ENCODE results near the gene CCDC7. TPM values are rescaled to one million over a fixed set of nuclear protein-coding genes. Genes with fewer than 3 reads are reported as not detected.

CCDC7 gene
- total and polyA plus RNA-seq, 7 experiments from 2014 or later = 7.7 to 98.7 (median 62.9) TPM

DNA sequence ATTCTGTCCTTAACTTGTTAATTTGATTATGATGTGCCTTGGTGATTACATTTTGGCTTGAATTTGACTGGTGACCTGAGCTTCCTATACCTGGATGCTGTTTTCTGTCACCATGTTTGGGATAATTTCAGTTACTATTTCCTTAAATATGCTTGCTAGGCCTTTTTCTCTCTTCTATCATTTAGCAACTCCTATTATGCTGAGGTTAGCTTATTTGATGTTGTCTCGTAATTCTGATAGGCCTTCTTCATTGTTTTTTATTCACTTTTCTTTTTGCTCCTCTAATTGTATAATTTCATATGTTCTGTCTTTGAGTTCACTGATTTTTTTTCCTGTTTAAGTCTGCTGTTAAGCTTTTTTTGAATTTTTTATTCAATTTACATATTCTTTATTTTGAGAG lies 327.2 kb downstream of the CCDC7 start:
- no peaks in the 10 kb centered on the region for H3K4me1 Mint-ChIP-seq
- H3K4me3 Mint-ChIP-seq = no peak overlapping the region
- H3K36me3 Mint-ChIP-seq = peaks cover 0 to 40% (median 21%) of the 10 kb centered on the region in 5 donors
- no peak for ATAC-seq
- Histone ChIP-seq H3K4me1 (ENCODE audit: control insufficient read depth in 2 of 2, insufficient read depth in 2 of 2, low read length in 2 of 2) (no peaks in the 10 kb centered on the region), H3K27me3 (ENCODE audit: control insufficient read depth in 2 of 2, insufficient read depth in 2 of 2, low read length in 2 of 2) (no peaks in the 10 kb centered on the region), H3K27ac (ENCODE audit: low read depth, low read length) (no peak overlapping the region), H3K36me3 (ENCODE audit: control insufficient read depth in 2 of 3, insufficient read depth in 3 of 3, low read length in 3 of 3) (no peaks in the 10 kb centered on the region), H3K9me3 (ENCODE audit: control insufficient read depth in 2 of 3, low read length in 3 of 3) (peaks cover 0 to 23% (median 0%) of the 10 kb centered on the region in 3 experiments), H3K4me3 (ENCODE audit: low read length) (no peak overlapping the region)
- H3K9me3 Mint-ChIP-seq = peaks cover 9 to 71% (median 39%) of the 10 kb centered on the region in 11 donors
- no peak overlapping the region for H3K27ac Mint-ChIP-seq
- intact Hi-C loops (cut with micrococcal nuclease) = no loop called here
- CTCF ChIA-PET = interaction anchor here (0.6 kb wide), 1 partner anchor 831 kb away, joined by 3 read pairs; no protein-coding TSS in a partner anchor
- no peaks in the 10 kb centered on the region for H3K27me3 Mint-ChIP-seq
- DNase-seq = no peak
- POLR2A ChIA-PET = no interaction called here

DNA sequence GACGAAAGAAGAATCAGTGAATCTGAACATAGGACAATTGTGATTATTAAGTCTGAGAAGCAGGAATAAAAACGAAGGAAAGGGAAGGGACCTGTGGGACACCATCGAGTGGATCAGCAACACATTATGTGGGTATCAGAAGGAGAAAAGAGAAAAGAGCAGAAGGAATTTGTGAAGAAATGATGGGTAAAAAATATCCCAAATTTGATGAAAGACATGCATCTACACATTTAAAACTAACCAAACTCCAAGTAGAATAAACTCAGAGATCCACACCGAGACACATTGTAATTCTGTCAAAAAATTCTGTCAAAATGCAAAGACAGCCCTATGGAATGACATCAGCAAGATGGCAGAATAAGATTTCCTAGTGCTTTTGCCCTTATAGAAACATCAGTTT lies 341.0 kb downstream of the CCDC7 start:
- intact Hi-C loops (cut with micrococcal nuclease) = no loop called here
- no peak for ATAC-seq
- no peak overlapping the region for H3K27ac Mint-ChIP-seq
- DNase-seq = no peak
- Histone ChIP-seq H3K4me3 (ENCODE audit: low read length) (no peak overlapping the region), H3K27me3 (ENCODE audit: control insufficient read depth in 2 of 2, insufficient read depth in 2 of 2, low read length in 2 of 2) (no peaks in the 10 kb centered on the region), H3K27ac (ENCODE audit: low read depth, low read length) (no peak overlapping the region), H3K9me3 (ENCODE audit: control insufficient read depth in 2 of 3, low read length in 3 of 3) (no peaks in the 10 kb centered on the region), H3K36me3 (ENCODE audit: control insufficient read depth in 2 of 3, insufficient read depth in 3 of 3, low read length in 3 of 3) (no peaks in the 10 kb centered on the region), H3K4me1 (ENCODE audit: control insufficient read depth in 2 of 2, insufficient read depth in 2 of 2, low read length in 2 of 2) (no peaks in the 10 kb centered on the region)
- CTCF ChIA-PET = interaction anchor here (1.3 kb wide), 1 partner anchor 222 kb away, joined by 4 read pairs; no protein-coding TSS in a partner anchor
- POLR2A ChIA-PET = no interaction called here
- no peaks in the 10 kb centered on the region for H3K27me3 Mint-ChIP-seq
- H3K4me1 Mint-ChIP-seq = no peaks in the 10 kb centered on the region
- peaks cover 0 to 17% (median 7%) of the 10 kb centered on the region in 5 donors for H3K36me3 Mint-ChIP-seq
- H3K4me3 Mint-ChIP-seq = no peak overlapping the region
- peaks cover 0 to 32% (median 4%) of the 10 kb centered on the region in 11 donors for H3K9me3 Mint-ChIP-seq

DNA sequence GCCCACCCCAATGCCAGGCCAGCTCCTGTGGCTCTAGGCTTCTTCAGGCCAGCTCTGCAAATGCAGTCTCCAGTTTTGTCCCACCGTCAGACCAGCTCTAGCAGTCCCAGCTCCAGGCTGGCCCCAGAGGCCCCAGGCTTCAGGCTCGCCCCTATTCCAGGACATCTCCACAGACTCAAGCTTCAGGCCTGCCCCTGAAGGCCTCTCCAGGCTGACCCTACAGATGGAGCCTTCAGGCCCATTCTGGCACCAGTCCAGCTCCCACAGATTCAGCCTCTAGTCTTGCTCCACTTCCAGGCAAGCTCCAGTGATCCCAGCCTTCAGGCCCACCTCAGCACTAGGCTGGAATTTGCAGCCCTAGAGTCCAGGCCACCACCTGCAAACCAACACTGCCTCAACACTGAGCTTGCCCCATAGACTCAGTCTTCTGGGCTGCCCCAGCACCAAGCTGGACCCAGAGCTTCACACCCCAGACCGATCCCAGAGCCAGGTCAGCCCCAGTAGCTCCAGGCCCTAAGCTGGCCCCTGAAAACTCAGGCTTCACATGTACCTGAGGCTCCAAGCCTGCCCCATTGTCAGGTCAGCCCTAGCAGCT lies 341.8 kb downstream of the CCDC7 start:
- H3K27me3 Mint-ChIP-seq = no peaks in the 10 kb centered on the region
- H3K4me3 Mint-ChIP-seq = no peak overlapping the region
- no peaks in the 10 kb centered on the region for H3K36me3 ChIP-seq (ENCODE audit: control insufficient read depth in 2 of 3, insufficient read depth in 3 of 3, low read length in 3 of 3)
- intact Hi-C loops (cut with micrococcal nuclease) = no loop called here
- no peak overlapping the region for H3K27ac Mint-ChIP-seq
- H3K27me3 ChIP-seq (ENCODE audit: control insufficient read depth in 2 of 2, insufficient read depth in 2 of 2, low read length in 2 of 2) = no peaks in the 10 kb centered on the region
- ATAC-seq = no peak
- no peaks in the 10 kb centered on the region for H3K9me3 ChIP-seq (ENCODE audit: control insufficient read depth in 2 of 3, low read length in 3 of 3)
- POLR2A ChIA-PET = no interaction called here
- H3K4me3 ChIP-seq (ENCODE audit: low read length) = no peak overlapping the region
- CTCF ChIA-PET = interaction anchor here (1.3 kb wide), 1 partner anchor 221 kb away, joined by 4 read pairs; no protein-coding TSS in a partner anchor
- no peak overlapping the region for H3K27ac ChIP-seq (ENCODE audit: low read depth, low read length)
- no peaks in the 10 kb centered on the region for H3K4me1 Mint-ChIP-seq
- DNase-seq = no peak
- peaks cover 0 to 17% (median 7%) of the 10 kb centered on the region in 5 donors for H3K36me3 Mint-ChIP-seq
- H3K9me3 Mint-ChIP-seq = peaks cover 0 to 32% (median 4%) of the 10 kb centered on the region in 11 donors
- H3K4me1 ChIP-seq (ENCODE audit: control insufficient read depth in 2 of 2, insufficient read depth in 2 of 2, low read length in 2 of 2) = no peaks in the 10 kb centered on the region

DNA sequence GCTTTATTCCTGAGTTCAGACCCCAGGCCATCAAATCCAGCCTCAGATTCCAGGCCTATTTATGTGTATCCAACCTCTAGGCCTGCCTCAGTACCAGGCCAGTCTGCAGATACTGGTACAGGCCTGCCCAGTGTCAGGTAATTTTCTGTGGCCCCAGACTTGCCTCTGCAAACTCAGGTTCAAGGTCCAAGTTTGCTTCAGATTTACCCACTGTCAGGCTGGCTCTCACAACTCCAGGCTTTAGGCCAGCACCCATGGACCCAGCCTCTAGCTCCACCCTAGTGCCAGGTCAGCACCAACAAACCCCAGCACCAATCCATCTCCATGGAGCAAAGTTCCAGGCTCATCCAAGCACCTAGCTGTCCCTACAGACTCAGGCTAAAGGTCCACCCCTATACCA lies 342.4 kb downstream of the CCDC7 start:
- DNase-seq = no peak
- no peaks in the 10 kb centered on the region for H3K4me1 Mint-ChIP-seq
- intact Hi-C loops (cut with micrococcal nuclease) = no loop called here
- no peak overlapping the region for H3K4me3 Mint-ChIP-seq
- ChIA-PET POLR2A (no interaction called here), CTCF (interaction anchor here (1.3 kb wide), 1 partner anchor 221 kb away, joined by 4 read pairs; no protein-coding TSS in a partner anchor)
- H3K36me3 Mint-ChIP-seq = peaks cover 0 to 17% (median 7%) of the 10 kb centered on the region in 5 donors
- H3K9me3 Mint-ChIP-seq = peaks cover 0 to 32% (median 4%) of the 10 kb centered on the region in 11 donors
- no peaks in the 10 kb centered on the region for H3K9me3 ChIP-seq (ENCODE audit: control insufficient read depth in 2 of 3, low read length in 3 of 3)
- no peaks in the 10 kb centered on the region for H3K27me3 Mint-ChIP-seq
- no peak overlapping the region for H3K4me3 ChIP-seq (ENCODE audit: low read length)
- H3K27ac Mint-ChIP-seq = no peak overlapping the region
- H3K4me1 ChIP-seq (ENCODE audit: control insufficient read depth in 2 of 2, insufficient read depth in 2 of 2, low read length in 2 of 2) = no peaks in the 10 kb centered on the region
- no peaks in the 10 kb centered on the region for H3K27me3 ChIP-seq (ENCODE audit: control insufficient read depth in 2 of 2, insufficient read depth in 2 of 2, low read length in 2 of 2)
- no peaks in the 10 kb centered on the region for H3K36me3 ChIP-seq (ENCODE audit: control insufficient read depth in 2 of 3, insufficient read depth in 3 of 3, low read length in 3 of 3)
- no peak for ATAC-seq
- no peak overlapping the region for H3K27ac ChIP-seq (ENCODE audit: low read depth, low read length)

DNA sequence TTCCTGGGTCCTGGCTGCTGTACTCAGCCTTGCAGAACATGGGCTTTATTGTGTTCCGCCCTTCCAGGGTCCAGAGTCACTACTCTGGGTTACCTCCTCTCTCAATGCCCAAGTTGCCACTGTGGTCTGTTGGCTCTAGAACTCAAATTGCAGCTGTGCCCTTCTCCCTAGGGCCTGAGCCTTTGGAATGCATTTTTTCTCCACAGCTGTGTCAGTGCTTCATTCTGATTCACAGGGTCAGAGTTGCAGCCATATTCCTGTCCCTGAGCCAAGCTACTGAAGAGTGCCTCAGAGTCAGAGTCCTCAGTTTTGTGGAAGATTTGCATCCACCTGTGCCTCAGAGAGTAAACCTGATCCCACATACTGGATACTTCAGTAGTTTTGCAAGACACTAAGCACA lies 344.5 kb downstream of the CCDC7 start:
- Mint-ChIP-seq H3K9me3 (peaks cover 0 to 32% (median 4%) of the 10 kb centered on the region in 11 donors), H3K36me3 (peaks cover 0 to 17% (median 7%) of the 10 kb centered on the region in 5 donors), H3K4me3 (no peak overlapping the region), H3K27me3 (peaks cover 0 to 3% (median 0%) of the 10 kb centered on the region in 5 donors), H3K4me1 (no peaks in the 10 kb centered on the region), H3K27ac (no peak overlapping the region)
- H3K4me3 ChIP-seq (ENCODE audit: low read length) = no peak overlapping the region
- H3K27ac ChIP-seq (ENCODE audit: low read depth, low read length) = no peak overlapping the region
- ChIA-PET POLR2A (no interaction called here), CTCF (no interaction called here)
- DNase-seq (no peak), ATAC-seq (no peak)
- no peaks in the 10 kb centered on the region for H3K36me3 ChIP-seq (ENCODE audit: control insufficient read depth in 2 of 3, insufficient read depth in 3 of 3, low read length in 3 of 3)
- intact Hi-C loops (cut with micrococcal nuclease) = no loop called here
- peaks cover 0 to under 1% of the 10 kb centered on the region in 2 donors for H3K4me1 ChIP-seq (ENCODE audit: control insufficient read depth in 2 of 2, insufficient read depth in 2 of 2, low read length in 2 of 2)
- no peaks in the 10 kb centered on the region for H3K9me3 ChIP-seq (ENCODE audit: control insufficient read depth in 2 of 3, low read length in 3 of 3)
- no peaks in the 10 kb centered on the region for H3K27me3 ChIP-seq (ENCODE audit: control insufficient read depth in 2 of 2, insufficient read depth in 2 of 2, low read length in 2 of 2)

DNA sequence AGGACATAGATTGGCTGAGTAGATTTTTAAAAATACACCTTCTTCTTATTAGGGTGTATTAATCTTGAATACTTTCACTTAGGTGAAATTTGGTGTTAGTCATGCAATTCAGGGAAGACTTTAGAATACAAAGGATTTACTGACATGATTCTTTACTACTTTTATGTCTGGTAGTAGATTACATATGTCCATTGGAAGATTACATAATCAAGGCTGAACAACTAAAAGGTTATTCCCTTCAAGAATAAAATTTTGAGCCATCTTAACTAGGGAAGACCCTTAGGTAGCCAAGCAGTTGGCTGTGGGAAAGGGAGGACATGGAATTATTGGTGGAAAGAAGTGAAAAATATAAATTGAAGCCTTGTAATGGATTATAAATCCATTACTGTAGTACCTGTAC lies 347.1 kb downstream of the CCDC7 start:
- Mint-ChIP-seq H3K9me3 (peaks cover 0 to 20% (median 2%) of the 10 kb centered on the region in 11 donors), H3K4me3 (no peak overlapping the region), H3K27me3 (peaks cover 0 to 3% (median 0%) of the 10 kb centered on the region in 5 donors), H3K4me1 (no peaks in the 10 kb centered on the region), H3K36me3 (peaks cover 0 to 9% (median 0%) of the 10 kb centered on the region in 5 donors), H3K27ac (no peak overlapping the region)
- Histone ChIP-seq H3K27ac (ENCODE audit: low read depth, low read length) (no peak overlapping the region), H3K36me3 (ENCODE audit: control insufficient read depth in 2 of 3, insufficient read depth in 3 of 3, low read length in 3 of 3) (no peaks in the 10 kb centered on the region), H3K27me3 (ENCODE audit: control insufficient read depth in 2 of 2, insufficient read depth in 2 of 2, low read length in 2 of 2) (no peaks in the 10 kb centered on the region), H3K9me3 (ENCODE audit: control insufficient read depth in 2 of 3, low read length in 3 of 3) (no peaks in the 10 kb centered on the region), H3K4me1 (ENCODE audit: control insufficient read depth in 2 of 2, insufficient read depth in 2 of 2, low read length in 2 of 2) (peaks cover 0 to 4% of the 10 kb centered on the region in 2 donors), H3K4me3 (ENCODE audit: low read length) (no peak overlapping the region)
- intact Hi-C loops (cut with micrococcal nuclease) = no loop called here
- no peak for DNase-seq
- CTCF ChIA-PET = no interaction called here
- ATAC-seq = no peak
- POLR2A ChIA-PET = no interaction called here
